Stimulated activated CD4-positive, alpha-beta T cell treated with anti-CD3 and anti-CD28 coated beads, TNF-alpha, amount 100 ng/mL, for 48 hours (primary cell): ENCODE data around the gene EN2.

Experiments used
- DNase-seq, 3 donors: peaks; one replicate each; pipeline ENCODE4 v3.0.0-alpha.2; 2020; ENCODE audit warnings: low read depth in 3 of 3

EN2 gene

GRCh38 chr7:155450970-155451801 lies 6.7 kb upstream of the EN2 start:
- DNase-seq, result no peak

GRCh38 chr7:155451840-155452239 lies 6.1 kb upstream of the EN2 start:
- no peak for DNase-seq

- no peak for DNase-seq
These were observed 5.2 kb upstream of the EN2 start for GRCh38 chr7:155452505-155453295.

- DNase-seq, result no peak
These were observed 4.4 kb upstream of the EN2 start for GRCh38 chr7:155453296-155454182.

- no peak for DNase-seq
These were observed 3.5 kb upstream of the EN2 start for GRCh38 chr7:155454183-155455112.

GRCh38 chr7:155455132-155455693 lies 2.7 kb upstream of the EN2 start:
- DNase-seq, result no peak

GRCh38 chr7:155455776-155456737 lies 1.9 kb upstream of the EN2 start:
- DNase-seq, result no peak

GRCh38 chr7:155456738-155457543 lies 988 bp upstream of the EN2 start:
- DNase-seq, result no peak

GRCh38 chr7:155457544-155458110 lies 302 bp upstream of the EN2 start:
- no peak for DNase-seq

GRCh38 chr7:155458878-155459699 lies 1.2 kb downstream of the EN2 start:
- DNase-seq, result no peak

GRCh38 chr7:155459700-155460461 lies 2.0 kb downstream of the EN2 start:
- DNase-seq, result no peak

GRCh38 chr7:155460926-155461613 lies 3.1 kb downstream of the EN2 start:
- no peak for DNase-seq

GRCh38 chr7:155461631-155462030 lies 3.7 kb downstream of the EN2 start:
- no peak for DNase-seq

GRCh38 chr7:155462163-155462735 lies 4.3 kb downstream of the EN2 start:
- DNase-seq, result no peak

GRCh38 chr7:155463114-155463811 lies 5.3 kb downstream of the EN2 start:
- DNase-seq, result no peak
